ENCODE data around the gene CDS1.

The CDS1 gene

GRCh38 chr4:84579403-84579776 lies 3.5 kb upstream of the CDS1 start:
- TF ChIP-seq CTCF (conservative IDR thresholded peaks at IDR 0.05; ENCODE audit: low read depth): no peak
- DNase-seq (ENCODE audit: low spot score): no peak
- POLR2A ChIA-PET (ENCODE audit: low non-redundant PET): no interaction called here
- CTCF ChIA-PET: no interaction called here
- no peak overlapping the region for H3K27ac ChIP-seq

- ChIA-PET CTCF (no interaction called here), POLR2A (ENCODE audit: low non-redundant PET) (no interaction called here)
- TF ChIP-seq CTCF (conservative IDR thresholded peaks at IDR 0.05; ENCODE audit: low read depth): no peak
- peak overlapping the region; percentile 83 for H3K27ac ChIP-seq
- peak; percentile 95 for DNase-seq (ENCODE audit: low spot score)
Observed at GRCh38 chr4:84582302-84582987, 482 bp upstream of the CDS1 start.

DNA sequence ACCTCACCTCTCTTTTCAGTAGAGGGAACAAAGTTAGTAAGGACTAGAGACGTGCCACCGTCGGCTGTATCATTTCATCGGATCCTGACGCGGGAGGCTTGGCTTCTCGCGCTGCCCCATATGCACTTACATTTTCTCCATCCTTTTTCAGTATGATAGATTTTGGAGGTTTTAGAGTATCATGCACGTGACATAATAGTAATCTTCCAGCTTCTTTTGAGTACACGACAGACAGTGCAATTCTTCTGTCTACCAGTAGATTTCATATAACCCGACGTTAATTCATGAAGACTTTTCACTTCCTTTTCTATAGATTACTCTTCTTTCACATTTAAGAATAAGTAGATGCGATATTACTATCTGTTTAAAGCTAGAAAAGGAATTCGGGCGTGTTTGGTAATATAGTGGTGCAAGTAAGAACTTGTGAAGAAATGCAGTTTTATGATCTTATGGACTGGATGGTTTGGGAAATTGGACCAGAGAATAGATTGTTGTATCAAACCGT lies 1.0 kb downstream of the CDS1 start:
- DNase-seq (ENCODE audit: low spot score): no peak
- peak; percentile 12; the same call in 1 of the 2 replicates for TF ChIP-seq CTCF (conservative IDR thresholded peaks at IDR 0.05; ENCODE audit: low read depth)
- ChIA-PET POLR2A (ENCODE audit: low non-redundant PET) (no interaction called here), CTCF (interaction anchor here (0.6 kb wide), 1 partner anchor 39 kb away, joined by 3 read pairs; no protein-coding TSS in a partner anchor)
- peak overlapping the region; percentile 83 for H3K27ac ChIP-seq

DNA sequence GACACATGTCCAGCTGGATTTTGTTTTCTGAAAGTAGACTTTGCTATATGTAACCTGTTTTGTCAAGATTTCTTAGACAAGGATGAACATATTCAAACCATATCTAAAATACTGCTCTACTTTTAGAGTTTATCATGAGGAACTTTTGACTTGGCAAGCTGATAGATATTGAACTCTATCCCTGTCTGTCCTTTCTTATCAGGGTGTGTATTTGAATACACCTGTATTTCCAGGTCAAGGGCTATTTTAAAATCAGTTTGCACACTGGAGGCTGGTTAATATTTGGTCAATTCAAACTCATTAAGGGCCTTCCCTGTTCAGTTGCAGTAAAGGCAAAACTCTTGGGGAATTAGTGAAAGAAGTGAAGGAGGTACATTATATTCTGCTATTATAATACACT lies 2.3 kb downstream of the CDS1 start:
- ChIA-PET POLR2A (ENCODE audit: low non-redundant PET) (no interaction called here), CTCF (interaction anchor here (0.7 to 0.8 kb wide), 3 partner anchors 18 to 70 kb away, joined by 3 read pairs; no protein-coding TSS in a partner anchor)
- DNase-seq (ENCODE audit: low spot score): no peak
- no peak for TF ChIP-seq CTCF (conservative IDR thresholded peaks at IDR 0.05; ENCODE audit: low read depth)
- H3K27ac ChIP-seq: no peak overlapping the region

GRCh38 chr4:84594724-84595123 lies 11.8 kb downstream of the CDS1 start:
- no peak for DNase-seq (ENCODE audit: low spot score)
- ChIA-PET POLR2A (ENCODE audit: low non-redundant PET) (no interaction called here), CTCF (no interaction called here)
- TF ChIP-seq CTCF (conservative IDR thresholded peaks at IDR 0.05; ENCODE audit: low read depth): no peak
- H3K27ac ChIP-seq: no peak overlapping the region

DNA sequence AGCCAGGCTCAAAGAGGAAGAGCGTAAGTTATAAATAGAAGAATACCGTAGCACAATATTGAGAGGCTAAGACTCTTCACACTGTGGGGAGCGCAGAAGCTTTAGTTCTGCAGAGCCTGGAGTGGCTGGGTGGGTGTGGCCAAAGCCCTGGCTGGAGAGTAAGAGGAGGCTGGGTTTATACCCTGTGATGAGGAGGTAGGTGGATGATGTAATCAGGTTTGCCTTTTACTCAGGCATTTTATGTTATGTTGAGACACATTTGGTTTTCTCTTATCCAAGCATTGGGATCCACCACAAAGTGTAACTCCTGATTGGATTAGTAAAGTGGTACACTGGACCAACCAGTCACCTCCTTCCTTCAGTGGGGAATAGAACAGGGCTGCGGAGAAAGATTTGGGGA lies 13.9 kb downstream of the CDS1 start:
- no peak for TF ChIP-seq CTCF (conservative IDR thresholded peaks at IDR 0.05; ENCODE audit: low read depth)
- H3K27ac ChIP-seq: no peak overlapping the region
- DNase-seq (ENCODE audit: low spot score): peak; percentile 85
- ChIA-PET POLR2A (ENCODE audit: low non-redundant PET) (no interaction called here), CTCF (interaction anchor here (0.8 kb wide), 1 partner anchor 38 kb away, joined by 3 read pairs; no protein-coding TSS in a partner anchor)
